ENCODE results near the gene DSG1.

The DSG1 gene

DNA sequence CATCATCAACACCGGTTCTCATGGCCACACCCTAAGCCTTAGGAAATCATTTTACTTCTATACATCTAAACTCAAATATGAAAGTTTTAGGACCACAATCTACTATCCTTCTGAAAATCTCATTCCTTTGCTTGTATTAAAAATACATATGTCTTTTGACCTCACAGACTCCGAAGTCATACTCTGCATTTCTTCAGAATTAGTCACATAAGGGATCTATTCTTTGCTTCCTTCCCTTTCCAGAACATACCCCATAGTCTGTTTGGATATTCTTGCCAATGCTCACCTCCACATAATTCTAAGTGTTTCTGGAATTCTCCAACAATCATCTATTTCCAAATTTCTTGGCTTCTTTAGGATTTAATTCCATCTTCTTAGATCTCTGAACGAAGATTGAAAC is 14.2 kb upstream of the DSG1 start:
- TF ChIP-seq GATA3 (IDR thresholded peaks at IDR 0.05; ENCODE audit: low read depth, low read length) (no peak), GATA2 (IDR thresholded peaks at IDR 0.05; ENCODE audit: low read depth, low read length) (no peak)

DNA sequence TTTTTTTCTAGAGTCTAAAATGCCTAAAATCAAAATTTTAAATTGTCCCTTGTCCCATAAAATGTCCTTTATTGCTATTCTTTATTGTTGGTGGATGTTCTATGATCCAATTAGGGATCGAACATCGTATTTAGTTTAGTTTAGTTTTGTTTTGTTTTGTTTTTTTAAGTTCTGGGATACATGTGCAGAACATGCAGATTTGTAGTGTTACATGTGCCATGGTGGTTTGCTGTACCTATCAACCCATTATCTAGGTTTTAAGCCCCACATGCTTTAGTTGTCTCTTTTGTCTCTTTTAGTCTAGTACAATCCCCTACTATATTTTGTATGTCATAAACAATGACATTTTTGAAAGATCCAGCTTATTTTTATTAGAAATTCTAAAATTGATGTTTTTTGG is 8.8 kb upstream of the DSG1 start:
- TF ChIP-seq GATA3 (IDR thresholded peaks at IDR 0.05; ENCODE audit: low read depth, low read length) = no peak
- no peak for TF ChIP-seq GATA2 (IDR thresholded peaks at IDR 0.05; ENCODE audit: low read depth, low read length)

DNA sequence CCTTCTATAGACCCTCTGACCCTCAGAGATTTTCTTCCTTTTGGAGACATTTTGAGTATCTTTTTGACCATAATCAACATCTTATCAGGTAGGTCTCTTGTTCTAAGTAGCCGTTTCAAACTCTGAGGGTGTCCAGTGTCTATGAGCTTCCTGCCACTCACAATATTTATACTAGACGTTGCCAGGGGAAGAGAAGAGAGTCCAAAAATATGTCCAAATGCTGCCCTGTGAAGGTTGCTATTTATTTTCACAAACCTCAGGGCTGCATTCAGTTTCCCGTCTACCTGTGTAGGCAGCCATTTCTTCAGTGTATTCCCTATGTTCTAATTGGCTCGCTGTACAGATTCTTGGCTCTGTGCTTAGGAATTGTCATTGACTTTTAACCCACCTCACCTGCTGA is 986 bp upstream of the DSG1 start:
- TF ChIP-seq GATA2 (IDR thresholded peaks at IDR 0.05; ENCODE audit: low read depth, low read length) = no peak
- TF ChIP-seq GATA3 (IDR thresholded peaks at IDR 0.05; ENCODE audit: low read depth, low read length) = no peak

DNA sequence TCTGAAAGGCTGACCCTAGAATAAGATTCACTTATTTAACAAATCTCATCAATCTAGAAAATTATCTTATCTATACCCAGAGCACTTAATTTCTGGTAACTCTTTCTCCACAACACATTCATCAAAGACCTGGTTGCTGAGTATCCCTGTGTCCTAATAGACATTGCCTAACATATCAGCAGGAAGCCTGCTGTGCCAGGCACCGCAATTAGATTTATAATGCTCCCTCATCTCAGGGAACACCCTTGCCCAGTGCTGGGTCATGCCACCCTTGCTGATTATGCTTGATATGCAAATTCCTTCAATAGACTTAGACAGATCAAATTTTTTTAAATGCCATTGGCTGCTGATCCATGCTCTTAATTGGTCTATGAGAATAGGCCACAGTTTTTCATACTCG is 3.8 kb downstream of the DSG1 start:
- TF ChIP-seq GATA2 (IDR thresholded peaks at IDR 0.05; ENCODE audit: low read depth, low read length) (no peak), GATA3 (IDR thresholded peaks at IDR 0.05; ENCODE audit: low read depth, low read length) (no peak)

DNA sequence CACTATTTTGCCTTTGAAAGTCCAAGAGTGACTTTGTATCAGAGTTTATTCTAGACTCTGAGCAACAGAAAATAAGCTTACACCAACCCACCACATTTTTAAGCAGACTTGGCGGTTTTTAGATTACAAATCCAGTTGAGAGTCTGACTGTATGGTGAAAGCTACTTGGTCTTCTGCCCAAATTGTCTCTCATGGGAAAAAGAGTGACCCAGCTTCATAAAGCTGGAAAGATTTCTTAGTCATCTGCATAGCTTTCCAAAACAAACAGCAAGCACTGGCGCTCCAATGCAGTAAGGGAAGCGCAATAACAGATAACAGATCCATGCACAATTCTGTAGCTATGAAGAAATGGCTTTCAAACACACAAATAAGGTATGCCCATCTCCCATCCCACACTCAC is 7.1 kb downstream of the DSG1 start:
- no peak for TF ChIP-seq GATA2 (IDR thresholded peaks at IDR 0.05; ENCODE audit: low read depth, low read length)
- TF ChIP-seq GATA3 (IDR thresholded peaks at IDR 0.05; ENCODE audit: low read depth, low read length) = no peak

DNA sequence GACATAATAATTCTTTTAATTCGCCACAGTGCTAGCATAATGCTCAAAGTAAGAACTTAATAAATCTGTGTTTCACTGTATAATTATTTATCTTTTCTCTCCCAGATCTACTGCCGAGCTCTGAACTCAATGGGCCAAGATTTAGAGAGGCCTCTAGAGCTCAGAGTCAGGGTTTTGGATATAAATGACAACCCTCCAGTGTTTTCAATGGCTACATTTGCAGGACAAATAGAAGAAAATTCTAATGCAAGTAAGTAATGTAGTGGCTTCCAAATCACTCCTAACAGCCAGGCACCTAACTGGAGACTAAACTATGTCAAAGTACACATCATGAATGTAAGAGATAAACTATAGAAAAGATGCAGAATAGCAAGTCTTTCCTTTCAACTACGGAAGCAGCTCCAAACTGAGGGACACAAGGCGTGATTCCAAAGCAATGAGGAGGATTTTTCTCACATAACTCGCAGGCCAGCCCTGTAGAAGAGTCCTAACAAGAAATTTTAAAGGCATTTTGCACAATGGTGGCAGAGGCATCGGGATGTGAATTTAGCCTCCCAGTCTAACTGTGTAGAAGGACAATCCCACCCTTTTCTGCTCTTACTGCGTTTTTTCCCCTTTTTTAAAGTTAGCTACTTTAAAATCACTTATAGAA is 12.0 kb downstream of the DSG1 start:
- TF ChIP-seq GATA3 (IDR thresholded peaks at IDR 0.05; ENCODE audit: low read depth, low read length) (no peak), GATA2 (IDR thresholded peaks at IDR 0.05; ENCODE audit: low read depth, low read length) (no peak)

DNA sequence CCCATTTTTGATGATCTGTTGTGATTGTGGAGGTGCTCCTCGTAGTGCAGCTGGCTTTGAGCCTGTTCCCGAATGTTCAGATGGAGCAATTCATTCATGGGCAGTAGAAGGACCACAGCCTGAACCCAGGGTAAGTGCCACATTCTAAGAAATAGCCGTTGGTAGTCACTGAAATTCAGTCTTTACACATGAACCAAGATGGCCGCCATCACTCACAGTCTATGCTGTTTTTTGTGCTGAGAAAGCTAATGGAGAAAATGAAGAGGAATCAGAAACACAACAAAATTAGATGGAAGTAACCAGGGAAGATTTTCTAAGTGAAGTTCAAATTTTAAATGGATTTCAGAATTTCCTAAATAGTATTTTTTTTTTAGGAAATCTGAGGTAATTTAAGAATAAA is 25.5 kb downstream of the DSG1 start:
- no peak for TF ChIP-seq GATA3 (IDR thresholded peaks at IDR 0.05; ENCODE audit: low read depth, low read length)
- TF ChIP-seq GATA2 (IDR thresholded peaks at IDR 0.05; ENCODE audit: low read depth, low read length) = no peak

DNA sequence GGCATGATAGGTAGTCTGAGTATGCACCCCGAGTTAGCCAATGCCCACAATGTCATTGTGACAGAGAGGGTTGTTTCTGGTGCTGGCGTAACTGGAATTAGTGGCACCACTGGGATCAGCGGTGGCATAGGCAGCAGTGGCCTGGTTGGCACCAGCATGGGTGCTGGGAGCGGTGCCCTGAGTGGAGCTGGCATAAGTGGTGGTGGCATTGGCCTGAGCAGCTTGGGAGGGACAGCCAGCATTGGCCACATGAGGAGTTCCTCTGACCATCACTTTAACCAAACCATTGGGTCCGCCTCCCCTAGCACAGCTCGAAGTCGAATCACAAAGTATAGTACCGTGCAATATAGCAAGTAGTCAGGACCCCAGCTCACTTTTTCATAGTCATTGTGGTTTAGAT is 37.0 kb downstream of the DSG1 start:
- TF ChIP-seq GATA3 (IDR thresholded peaks at IDR 0.05; ENCODE audit: low read depth, low read length) (no peak), GATA2 (IDR thresholded peaks at IDR 0.05; ENCODE audit: low read depth, low read length) (no peak)

DNA sequence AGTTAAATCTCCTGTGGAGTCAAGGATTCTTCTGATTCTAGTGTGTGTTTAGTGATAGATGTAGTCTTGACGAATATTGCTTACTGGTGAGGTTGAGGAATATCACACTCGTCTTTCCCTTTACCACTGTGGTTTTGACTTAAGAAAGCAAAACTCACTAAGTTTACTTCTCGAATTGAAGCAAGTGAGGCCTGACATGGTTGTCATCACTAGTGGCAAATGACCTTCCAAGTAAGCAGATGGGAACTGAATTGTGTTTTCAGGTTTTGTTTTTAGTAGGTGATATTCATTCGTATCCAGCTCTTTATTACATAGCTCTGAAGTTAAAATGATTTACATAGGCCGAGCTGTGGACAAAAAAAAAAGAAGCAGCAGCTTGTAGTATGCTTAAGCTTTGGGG is 38.1 kb downstream of the DSG1 start:
- TF ChIP-seq GATA3 (IDR thresholded peaks at IDR 0.05; ENCODE audit: low read depth, low read length) = no peak

DNA sequence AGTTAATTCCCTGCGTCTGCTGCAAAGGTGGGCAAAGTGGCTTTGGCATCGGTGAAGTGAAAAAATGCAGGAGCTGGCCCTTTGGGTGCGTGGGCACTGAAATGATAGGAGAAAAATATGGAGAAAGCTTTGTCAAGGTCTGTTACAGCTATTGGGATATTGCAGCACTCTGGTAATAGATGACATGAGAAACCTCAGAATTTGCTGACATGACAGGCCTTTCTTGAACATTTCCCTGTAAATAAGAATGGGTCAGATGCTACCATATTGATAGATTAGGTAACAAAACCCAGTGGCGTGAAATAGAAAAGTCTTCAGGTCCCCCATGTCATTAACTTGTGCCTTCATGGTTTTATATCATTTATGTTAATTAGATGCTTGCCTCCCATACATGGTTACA is 46.2 kb downstream of the DSG1 start:
- TF ChIP-seq GATA2 (IDR thresholded peaks at IDR 0.05; ENCODE audit: low read depth, low read length) (no peak), GATA3 (IDR thresholded peaks at IDR 0.05; ENCODE audit: low read depth, low read length) (no peak)

DNA sequence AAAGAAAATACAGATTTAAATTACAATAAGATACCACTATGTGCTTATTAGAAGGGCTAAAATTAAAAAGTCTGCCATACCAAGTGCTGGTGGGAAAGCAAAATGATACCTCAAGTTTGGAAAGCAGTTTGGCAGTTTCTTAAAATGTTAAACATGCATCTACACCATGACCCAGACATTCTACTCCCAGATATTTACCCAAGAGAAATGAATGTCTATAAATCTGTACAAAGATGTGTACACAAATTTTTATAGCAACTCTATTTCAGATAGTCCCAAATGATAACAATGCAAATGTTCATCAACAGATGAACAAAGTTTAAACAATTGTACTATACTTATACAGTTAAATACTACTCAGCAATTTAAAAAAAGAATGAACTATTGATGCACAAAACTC is 51.5 kb downstream of the DSG1 start:
- TF ChIP-seq GATA3 (IDR thresholded peaks at IDR 0.05; ENCODE audit: low read depth, low read length) (no peak), GATA2 (IDR thresholded peaks at IDR 0.05; ENCODE audit: low read depth, low read length) (no peak)

DNA sequence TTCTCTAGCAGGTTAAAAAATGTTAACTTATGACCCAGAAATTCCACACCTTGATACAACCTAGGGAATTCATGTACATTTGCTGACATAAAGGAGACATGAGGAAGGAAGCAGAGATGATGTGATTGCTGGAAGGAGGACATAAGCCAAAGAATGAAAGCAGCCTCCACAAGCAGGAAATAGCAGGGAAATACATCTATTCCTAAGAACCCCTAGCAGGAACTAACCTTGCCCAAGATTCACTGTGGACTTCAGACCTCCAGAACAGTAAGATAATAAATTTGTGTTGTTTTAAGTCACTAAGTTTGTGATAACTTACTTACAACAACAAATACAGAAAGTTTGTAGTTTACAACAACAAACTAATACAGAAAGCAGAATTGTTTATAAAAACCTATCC is 54.0 kb downstream of the DSG1 start:
- TF ChIP-seq GATA2 (IDR thresholded peaks at IDR 0.05; ENCODE audit: low read depth, low read length) = no peak
- no peak for TF ChIP-seq GATA3 (IDR thresholded peaks at IDR 0.05; ENCODE audit: low read depth, low read length)

DNA sequence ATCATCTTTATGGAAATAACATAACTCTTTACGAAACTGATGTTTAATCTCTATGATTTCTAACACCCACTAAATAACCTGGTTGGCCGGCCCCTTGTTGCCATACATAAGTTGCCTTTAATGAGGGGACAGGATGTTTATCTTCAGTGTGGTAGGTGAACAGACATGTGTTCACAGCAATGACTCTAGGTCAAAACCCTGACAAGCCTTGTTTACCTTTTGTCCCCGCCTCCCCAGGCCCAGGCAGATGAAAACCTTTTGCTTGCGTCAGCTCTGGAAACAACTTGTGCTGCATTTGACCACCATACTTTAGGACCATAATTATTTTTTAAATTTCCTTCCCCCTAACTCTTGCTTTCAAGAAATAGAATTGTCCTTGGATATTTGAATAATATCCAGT is 55.7 kb downstream of the DSG1 start:
- no peak for TF ChIP-seq GATA3 (IDR thresholded peaks at IDR 0.05; ENCODE audit: low read depth, low read length)
- TF ChIP-seq GATA2 (IDR thresholded peaks at IDR 0.05; ENCODE audit: low read depth, low read length) = no peak

DNA sequence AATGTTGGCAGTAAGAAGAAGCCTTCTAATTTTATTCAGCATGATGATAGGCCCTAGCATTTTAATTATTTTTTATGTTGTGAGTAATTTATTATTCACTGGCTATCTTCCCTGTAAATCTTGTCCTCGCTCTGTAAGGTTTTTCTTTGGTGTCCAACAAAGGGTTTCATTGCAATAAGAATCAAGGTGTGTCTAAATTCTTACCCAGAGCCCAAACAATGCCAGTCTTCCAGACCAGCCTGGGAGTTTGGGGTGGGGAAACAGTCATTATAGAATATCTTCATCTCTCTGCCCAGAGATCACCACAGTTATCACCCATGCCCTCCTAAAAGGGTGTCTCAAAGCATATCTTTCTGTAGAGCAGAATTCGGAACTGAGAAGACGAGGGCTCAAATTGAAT is 58.5 kb downstream of the DSG1 start, which contains the start of gene DSG4:
Gene DSG4 (plus strand): TSS at position 301 of the 400 bp plus-strand sequence. CDS start 135 bp downstream, outside the sequence.
- TF ChIP-seq GATA3 (IDR thresholded peaks at IDR 0.05; ENCODE audit: low read depth, low read length) = no peak
- no peak for TF ChIP-seq GATA2 (IDR thresholded peaks at IDR 0.05; ENCODE audit: low read depth, low read length)

DNA sequence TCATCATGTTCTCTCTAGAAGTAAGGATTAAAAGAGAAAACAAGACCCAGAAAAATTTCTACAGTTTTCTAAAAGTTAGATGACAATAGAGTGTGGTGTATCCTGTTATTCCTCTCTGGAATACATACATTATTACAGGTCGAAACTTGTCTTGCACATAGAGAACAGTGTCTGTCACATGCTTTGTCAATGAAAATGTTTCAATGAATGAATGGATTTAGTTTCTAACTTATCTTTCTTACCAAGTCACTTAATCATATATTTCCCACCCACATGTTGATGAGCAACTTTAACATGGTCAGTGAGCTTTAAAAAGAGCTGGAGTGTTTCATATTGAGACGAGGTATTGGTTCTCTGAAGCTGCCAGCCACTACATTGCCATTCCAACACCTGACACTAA is 63.0 kb downstream of the DSG1 start:
- TF ChIP-seq GATA3 (IDR thresholded peaks at IDR 0.05; ENCODE audit: low read depth, low read length) (no peak), GATA2 (IDR thresholded peaks at IDR 0.05; ENCODE audit: low read depth, low read length) (no peak)

DNA sequence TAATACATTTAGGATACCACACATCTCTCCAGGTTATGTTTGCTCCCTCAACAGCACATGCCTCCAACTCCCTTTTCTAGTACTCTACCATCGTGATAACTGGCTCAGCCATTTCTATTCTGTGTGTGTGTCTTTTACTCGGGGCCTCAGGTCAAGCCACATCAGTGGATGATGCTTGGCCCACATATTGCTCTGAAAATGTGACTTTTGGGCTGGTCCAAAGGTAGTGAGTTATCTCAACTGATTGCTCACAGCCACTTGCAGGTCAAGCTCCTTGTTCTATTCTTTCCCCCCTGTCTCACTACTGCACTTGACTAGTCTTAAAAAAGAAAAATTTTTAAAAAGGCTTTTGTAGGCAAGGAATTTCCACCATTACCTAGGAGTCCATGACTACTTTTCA is 64.1 kb downstream of the DSG1 start:
- no peak for TF ChIP-seq GATA2 (IDR thresholded peaks at IDR 0.05; ENCODE audit: low read depth, low read length)
- TF ChIP-seq GATA3 (IDR thresholded peaks at IDR 0.05; ENCODE audit: low read depth, low read length) = no peak

Data from SH-SY5Y (cell line).